GM19328 (cell line): ENCODE data around the gene ADAMTS17.
"Not testable (repeated sequence)": the region's sequence is repeated elsewhere in the genome, so short reads cannot be mapped to it uniquely, and the experiment has no call there.

ENCODE experiments used
- ATAC-seq: cut with Tn5 transposase; IDR thresholded peaks from one replicate; pipeline ENCODE4 v1.9.1; 2021; ENCODE audit warnings: mild to moderate bottlenecking, moderate library complexity; ENCODE audit not compliant: unreplicated experiment

Gene ADAMTS17

GRCh38 chr15:99983171-99983885 lies 358.4 kb downstream of the ADAMTS17 start:
- ATAC-seq = no peak

DNA sequence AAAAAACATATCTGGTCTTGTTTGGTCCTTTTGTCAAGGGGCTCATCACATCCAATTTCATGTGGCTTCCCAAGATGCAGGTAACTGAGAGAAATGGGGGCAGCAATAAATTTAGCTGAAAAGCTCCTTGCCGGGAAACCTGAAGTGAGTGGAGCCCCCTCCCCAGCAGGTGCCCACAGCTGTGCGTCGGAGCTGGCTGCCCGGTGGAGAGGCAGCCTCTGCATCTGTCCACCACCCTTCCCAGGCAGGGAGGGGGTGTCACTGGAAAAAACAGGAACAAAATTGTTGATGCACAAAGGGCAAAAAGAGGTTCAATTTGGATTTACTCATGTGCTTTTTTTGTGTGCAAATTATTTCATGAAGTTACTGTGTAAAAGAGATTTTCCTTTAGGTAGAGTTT lies 359.1 kb downstream of the ADAMTS17 start:
- no peak for ATAC-seq

DNA sequence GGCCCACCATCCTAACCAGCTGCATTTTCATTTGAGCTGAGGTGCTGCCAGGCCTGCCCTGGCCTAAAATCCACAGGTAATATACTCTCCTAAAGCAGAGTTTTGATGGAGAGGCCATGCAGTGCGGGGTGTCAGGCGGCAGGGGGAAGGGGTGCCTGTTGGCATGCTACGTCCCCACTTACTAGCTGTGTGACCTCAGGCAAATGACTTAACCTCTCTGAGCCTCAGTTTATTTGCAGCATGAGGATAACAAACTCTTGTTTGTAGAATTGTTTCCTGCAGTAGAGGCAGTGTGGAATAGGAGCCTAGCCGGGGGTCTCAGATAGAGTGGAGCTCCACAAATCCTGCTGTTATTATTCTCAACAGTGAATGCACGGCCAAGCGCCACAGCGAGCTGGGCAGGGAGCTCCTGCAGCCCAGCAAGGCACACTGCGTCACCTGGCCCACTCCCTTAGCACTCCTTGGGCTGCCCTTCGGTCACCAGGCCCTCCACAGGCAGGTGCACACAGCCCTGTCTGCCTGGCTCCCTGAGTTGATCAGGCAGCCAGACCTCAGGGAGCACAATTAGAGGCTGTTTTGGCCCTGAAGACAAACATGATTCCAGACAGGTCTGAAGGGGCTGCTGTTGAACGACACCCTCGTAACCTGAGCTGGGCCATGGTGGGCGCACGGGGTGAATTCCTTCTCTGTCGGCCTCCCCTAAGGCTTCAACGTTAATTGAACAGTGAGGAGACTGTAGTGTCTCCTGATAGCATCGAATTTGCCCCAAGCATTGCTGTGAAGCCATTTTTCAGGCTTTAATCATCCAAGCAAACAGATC lies 359.7 kb downstream of the ADAMTS17 start:
- no peak for ATAC-seq

- ATAC-seq = no peak
Measured at GRCh38 chr15:99981191-99981647, 360.6 kb downstream of the ADAMTS17 start.

DNA sequence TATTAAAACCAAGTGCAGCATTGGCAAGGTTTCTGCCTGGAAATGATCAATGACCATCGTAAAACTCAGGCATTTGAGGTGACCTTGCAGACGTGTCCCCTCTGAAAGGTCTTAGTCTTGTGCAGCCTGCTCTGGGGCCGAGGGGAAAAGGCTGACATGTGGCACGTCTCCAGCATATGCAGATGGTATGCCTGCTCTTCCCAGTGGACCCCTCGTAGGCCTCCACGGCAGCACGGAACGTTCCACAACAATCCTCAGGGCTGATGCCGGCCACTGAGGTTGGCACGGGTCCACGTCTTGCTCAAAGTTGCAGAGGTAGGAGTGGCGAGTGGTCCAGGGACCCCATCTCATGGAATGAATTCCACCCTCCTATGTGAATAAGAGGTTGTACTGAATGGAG lies 361.0 kb downstream of the ADAMTS17 start:
- no peak for ATAC-seq

GRCh38 chr15:99979886-99980285 lies 361.9 kb downstream of the ADAMTS17 start:
- not testable (repeated sequence) for ATAC-seq

GRCh38 chr15:99979371-99979770 lies 362.4 kb downstream of the ADAMTS17 start:
- ATAC-seq = no peak

- ATAC-seq = no peak
Measured at GRCh38 chr15:99978426-99978825, 363.3 kb downstream of the ADAMTS17 start.

GRCh38 chr15:99977929-99978328 lies 363.8 kb downstream of the ADAMTS17 start:
- no peak for ATAC-seq

- no peak for ATAC-seq
Measured at GRCh38 chr15:99976811-99977271, 364.9 kb downstream of the ADAMTS17 start.

GRCh38 chr15:99976000-99976399 lies 365.8 kb downstream of the ADAMTS17 start:
- no peak for ATAC-seq

GRCh38 chr15:99974246-99974645 lies 367.5 kb downstream of the ADAMTS17 start:
- no peak for ATAC-seq

- ATAC-seq = no peak
Measured at GRCh38 chr15:99973351-99973750, 368.4 kb downstream of the ADAMTS17 start.

DNA sequence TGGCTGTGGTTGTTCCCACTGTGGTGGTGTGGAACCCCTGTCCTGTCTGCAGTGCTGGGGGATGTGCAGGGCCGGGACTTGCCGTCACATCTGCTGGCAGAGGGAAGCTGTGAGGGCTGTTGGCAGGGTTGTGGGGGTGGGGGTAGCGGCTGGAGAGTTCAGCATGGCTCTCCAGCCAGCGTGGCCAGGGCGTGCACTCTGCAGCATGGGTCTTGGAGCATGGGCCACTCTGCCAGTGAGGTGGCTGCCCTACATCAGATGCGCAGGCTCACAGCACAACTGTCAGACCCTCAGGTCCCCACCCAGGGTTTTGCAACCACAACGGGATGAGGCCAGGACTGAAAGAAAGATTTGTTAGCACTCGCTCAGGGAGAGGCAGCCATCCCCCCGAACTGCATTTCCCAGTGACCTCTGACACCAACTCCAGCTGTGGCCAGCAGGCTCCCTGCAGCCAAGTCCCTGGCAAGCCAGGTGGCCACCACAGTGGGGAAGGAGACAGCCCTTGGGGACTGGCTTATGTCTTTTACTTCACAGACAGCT lies 370.8 kb downstream of the ADAMTS17 start:
- ATAC-seq = no peak

GRCh38 chr15:99969261-99969920 lies 372.4 kb downstream of the ADAMTS17 start:
- no peak for ATAC-seq

DNA sequence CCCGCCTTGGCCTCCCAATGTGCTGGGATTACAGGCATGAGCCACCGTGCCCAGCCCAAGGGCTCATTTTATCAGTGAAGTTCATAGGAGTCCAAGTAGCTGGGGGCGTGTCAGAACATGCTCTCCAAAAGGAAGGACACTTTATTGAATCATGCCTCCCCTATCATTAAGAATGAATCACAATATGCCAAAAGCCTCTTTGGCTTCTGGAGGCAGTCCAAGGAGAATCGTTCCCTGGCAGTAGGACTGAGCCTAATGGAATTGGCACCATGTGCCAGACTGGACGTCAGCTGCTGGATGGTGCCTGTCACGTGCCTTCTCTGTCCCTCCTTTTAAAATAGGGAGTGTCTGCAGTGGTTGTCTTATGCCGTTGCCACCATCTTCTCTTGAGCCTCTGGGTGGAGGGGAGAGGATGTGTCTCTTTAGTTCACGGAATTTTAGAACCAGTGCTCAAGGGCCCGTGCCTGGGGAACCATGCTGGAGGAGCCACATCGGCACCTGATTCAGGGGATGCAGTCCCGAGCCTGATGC lies 373.9 kb downstream of the ADAMTS17 start:
- ATAC-seq = no peak

GRCh38 chr15:99966815-99967214 lies 375.0 kb downstream of the ADAMTS17 start:
- ATAC-seq = no peak

DNA sequence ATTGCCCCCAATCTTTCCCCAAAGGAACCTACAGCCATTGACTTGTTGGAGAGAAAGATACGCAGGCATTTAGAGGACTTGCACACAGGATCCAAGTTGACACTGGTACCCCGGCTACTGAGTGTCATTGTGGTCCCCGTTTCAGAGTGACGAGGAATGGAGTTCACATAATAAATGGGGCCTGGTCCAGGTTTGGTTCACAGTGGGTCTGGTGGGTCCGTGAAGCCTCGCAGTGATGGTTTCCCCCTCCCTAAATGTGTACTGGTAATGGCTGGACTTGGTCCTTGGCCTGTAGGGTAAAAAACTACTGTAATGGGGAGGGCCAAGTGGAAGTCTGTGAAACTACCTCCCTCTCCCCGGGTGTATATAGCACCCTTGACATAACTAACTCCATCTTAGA lies 376.4 kb downstream of the ADAMTS17 start:
- no peak for ATAC-seq

DNA sequence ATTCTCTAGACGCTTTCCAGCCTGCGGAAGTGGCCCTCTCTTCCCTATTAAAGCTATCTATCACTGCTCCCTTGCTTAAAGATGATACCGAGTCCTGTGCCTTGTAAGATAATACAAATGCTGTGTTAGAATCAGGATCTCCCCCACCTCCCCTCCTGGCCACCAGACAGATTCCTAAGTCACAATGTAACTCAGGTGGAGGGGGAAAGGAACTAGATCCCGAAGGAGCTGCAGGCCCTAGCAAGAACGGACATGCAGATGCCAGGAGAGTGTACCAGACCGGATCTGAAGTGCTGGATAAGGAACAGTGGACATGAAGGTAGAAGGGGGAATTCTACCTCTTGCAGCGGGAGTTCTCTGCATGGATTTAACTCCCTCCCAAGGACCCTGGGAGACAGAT lies 377.8 kb downstream of the ADAMTS17 start:
- no peak for ATAC-seq

- ATAC-seq = no peak
Measured at GRCh38 chr15:99963096-99963825, 378.5 kb downstream of the ADAMTS17 start.
